ENCODE measurements around the gene GNPDA1. TPM values are rescaled to one million over a fixed set of nuclear protein-coding genes. Genes with fewer than 3 reads are reported as not detected.

GNPDA1 gene
- total RNA-seq, 1 experiment from 2014 or later: 52.4 TPM

DNA sequence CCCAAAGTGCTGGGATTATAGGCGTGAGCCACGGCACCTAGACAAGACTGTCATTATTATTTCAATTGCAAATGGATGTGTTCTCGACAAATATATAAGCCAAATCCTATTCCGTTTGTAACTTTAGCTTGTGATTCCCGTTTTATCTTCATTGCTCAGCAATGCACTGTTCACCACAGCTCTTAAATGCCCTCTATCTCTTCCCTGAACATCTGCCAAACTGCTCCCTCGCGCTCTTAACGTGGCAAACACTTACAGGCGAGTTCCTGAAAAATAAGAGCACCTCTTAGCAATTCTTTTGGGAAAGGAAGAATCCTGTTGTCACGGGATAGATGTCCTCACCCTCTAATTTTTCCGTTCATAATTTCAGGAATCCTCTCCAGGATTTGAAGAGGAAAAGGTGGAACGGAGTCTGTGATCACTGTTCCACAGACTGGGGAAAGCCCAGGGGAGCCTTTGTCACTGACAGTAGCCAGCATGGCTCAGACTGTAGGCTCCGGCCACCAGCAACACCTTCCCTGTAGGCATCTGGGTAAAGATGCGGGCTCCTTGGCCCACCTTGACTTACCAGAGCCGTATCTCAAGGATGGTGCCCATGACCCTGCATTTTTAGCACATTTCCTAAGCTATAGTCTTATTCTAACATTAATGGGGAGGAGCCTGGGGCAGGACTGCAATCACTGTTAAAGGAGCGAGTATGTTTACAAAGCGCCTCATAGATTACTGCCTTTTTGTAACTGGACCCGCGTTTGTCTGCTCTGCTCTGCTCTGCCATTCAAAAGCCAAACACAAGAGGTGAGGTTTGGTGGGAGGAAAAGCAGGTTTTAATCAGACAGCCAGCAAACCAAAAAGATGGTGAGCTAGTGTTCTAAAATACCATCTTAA, 20.2 kb upstream of the GNPDA1 start:
- no peak for TF ChIP-seq EZH2 (IDR thresholded peaks at IDR 0.05; ENCODE audit: borderline replicate concordance, low read depth, low read length, poor library complexity, severe bottlenecking)
- TF ChIP-seq, protein P1, sequence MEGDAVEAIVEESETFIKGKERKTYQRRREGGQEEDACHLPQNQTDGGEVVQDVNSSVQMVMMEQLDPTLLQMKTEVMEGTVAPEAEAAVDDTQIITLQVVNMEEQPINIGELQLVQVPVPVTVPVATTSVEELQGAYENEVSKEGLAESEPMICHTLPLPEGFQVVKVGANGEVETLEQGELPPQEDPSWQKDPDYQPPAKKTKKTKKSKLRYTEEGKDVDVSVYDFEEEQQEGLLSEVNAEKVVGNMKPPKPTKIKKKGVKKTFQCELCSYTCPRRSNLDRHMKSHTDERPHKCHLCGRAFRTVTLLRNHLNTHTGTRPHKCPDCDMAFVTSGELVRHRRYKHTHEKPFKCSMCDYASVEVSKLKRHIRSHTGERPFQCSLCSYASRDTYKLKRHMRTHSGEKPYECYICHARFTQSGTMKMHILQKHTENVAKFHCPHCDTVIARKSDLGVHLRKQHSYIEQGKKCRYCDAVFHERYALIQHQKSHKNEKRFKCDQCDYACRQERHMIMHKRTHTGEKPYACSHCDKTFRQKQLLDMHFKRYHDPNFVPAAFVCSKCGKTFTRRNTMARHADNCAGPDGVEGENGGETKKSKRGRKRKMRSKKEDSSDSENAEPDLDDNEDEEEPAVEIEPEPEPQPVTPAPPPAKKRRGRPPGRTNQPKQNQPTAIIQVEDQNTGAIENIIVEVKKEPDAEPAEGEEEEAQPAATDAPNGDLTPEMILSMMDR (conservative IDR thresholded peaks at IDR 0.05; ENCODE audit: low read depth, low read length): no peak
- BruUV-seq (replicated peaks): no TSS peak
- no peak overlapping the region for H3K4me3 ChIP-seq (ENCODE audit: low read depth, low read length, poor library complexity, severe bottlenecking)
- ChIA-PET CTCF (no interaction called here), POLR2A (ENCODE audit: low non-redundant PET) (no interaction called here)
- no peaks in the 10 kb centered on the region for H3K27me3 ChIP-seq (replicated peaks; ENCODE audit: insufficient read depth, low read depth, low read length, poor library complexity)
- no peaks in the 10 kb centered on the region for H3K9me3 ChIP-seq (ENCODE audit: low read depth, low read length, poor library complexity, severe bottlenecking)
- H3K27ac ChIP-seq (ENCODE audit: low read depth, low read length, poor library complexity, severe bottlenecking): no peak overlapping the region
- H3K4me1 ChIP-seq (ENCODE audit: insufficient read depth, low read length, poor library complexity, severe bottlenecking): no peaks in the 10 kb centered on the region
- intact Hi-C loops (cut with micrococcal nuclease; ENCODE audit: unreplicated experiment): no loop called here
- no peak for DNase-seq (ENCODE audit: low spot score)
- no peaks in the 10 kb centered on the region for H3K36me3 ChIP-seq (ENCODE audit: insufficient read depth, low read length, poor library complexity, severe bottlenecking)

DNA sequence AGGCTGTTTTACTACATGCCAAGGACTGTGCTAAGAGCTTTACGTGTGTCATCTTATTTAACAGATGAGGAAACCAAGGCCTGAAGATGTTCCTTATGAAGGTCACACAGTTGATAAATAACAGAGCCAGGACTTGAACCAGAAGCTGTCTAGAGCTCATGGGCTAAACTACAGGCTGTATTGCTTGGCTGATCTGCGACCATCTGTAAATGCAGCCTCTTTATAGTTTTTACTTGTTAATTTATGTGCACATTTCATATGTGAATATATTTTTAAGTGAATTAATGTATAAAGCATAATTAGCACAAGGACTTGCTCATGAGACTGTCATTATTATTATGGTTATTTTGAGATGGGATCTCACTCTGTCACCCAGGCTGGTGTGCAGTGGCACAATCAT, 19.3 kb upstream of the GNPDA1 start:
- ChIA-PET POLR2A (ENCODE audit: low non-redundant PET) (no interaction called here), CTCF (no interaction called here)
- H3K4me1 ChIP-seq (ENCODE audit: insufficient read depth, low read length, poor library complexity, severe bottlenecking): no peaks in the 10 kb centered on the region
- TF ChIP-seq, protein P1 (conservative IDR thresholded peaks at IDR 0.05; ENCODE audit: low read depth, low read length): no peak
- no peaks in the 10 kb centered on the region for H3K9me3 ChIP-seq (ENCODE audit: low read depth, low read length, poor library complexity, severe bottlenecking)
- no peak for DNase-seq (ENCODE audit: low spot score)
- no peaks in the 10 kb centered on the region for H3K36me3 ChIP-seq (ENCODE audit: insufficient read depth, low read length, poor library complexity, severe bottlenecking)
- H3K27ac ChIP-seq (ENCODE audit: low read depth, low read length, poor library complexity, severe bottlenecking): no peak overlapping the region
- no peak overlapping the region for H3K4me3 ChIP-seq (ENCODE audit: low read depth, low read length, poor library complexity, severe bottlenecking)
- intact Hi-C loops (cut with micrococcal nuclease; ENCODE audit: unreplicated experiment): no loop called here
- H3K27me3 ChIP-seq (replicated peaks; ENCODE audit: insufficient read depth, low read depth, low read length, poor library complexity): no peaks in the 10 kb centered on the region
- BruUV-seq (replicated peaks): no TSS peak

DNA sequence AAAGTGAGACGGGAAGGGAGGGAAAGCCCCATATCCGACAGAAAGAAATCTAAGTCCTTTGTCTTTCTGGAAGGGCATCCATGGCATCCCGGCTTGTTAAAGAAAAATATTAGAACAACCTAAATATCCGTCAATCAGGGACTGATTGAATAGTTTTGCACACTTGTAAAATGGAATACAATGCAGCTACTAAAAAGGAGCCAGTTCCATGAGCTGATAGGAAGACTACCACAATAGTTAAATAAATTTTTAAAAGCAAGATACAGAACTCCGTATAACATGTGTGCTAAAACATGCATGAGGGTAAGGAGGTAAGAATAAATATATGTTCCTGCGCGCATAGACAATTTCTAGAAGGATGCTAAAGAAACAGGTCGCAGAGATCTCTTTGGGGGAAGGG, 12.8 kb upstream of the GNPDA1 start:
- Histone ChIP-seq H3K27ac (ENCODE audit: low read depth, low read length, poor library complexity, severe bottlenecking) (no peak overlapping the region), H3K36me3 (ENCODE audit: insufficient read depth, low read length, poor library complexity, severe bottlenecking) (no peaks in the 10 kb centered on the region), H3K4me1 (ENCODE audit: insufficient read depth, low read length, poor library complexity, severe bottlenecking) (peaks cover 3% of the 10 kb centered on the region), H3K27me3 (replicated peaks; ENCODE audit: insufficient read depth, low read depth, low read length, poor library complexity) (no peaks in the 10 kb centered on the region), H3K9me3 (ENCODE audit: low read depth, low read length, poor library complexity, severe bottlenecking) (no peaks in the 10 kb centered on the region), H3K4me3 (ENCODE audit: low read depth, low read length, poor library complexity, severe bottlenecking) (peak overlapping the region; percentile 35)
- CTCF ChIA-PET: no interaction called here
- TF ChIP-seq EZH2 (IDR thresholded peaks at IDR 0.05; ENCODE audit: borderline replicate concordance, low read depth, low read length, poor library complexity, severe bottlenecking): no peak
- TF ChIP-seq, protein P1 (conservative IDR thresholded peaks at IDR 0.05; ENCODE audit: low read depth, low read length): no peak
- no peak for DNase-seq (ENCODE audit: low spot score)
- no TSS peak for BruUV-seq (replicated peaks)
- intact Hi-C loops (cut with micrococcal nuclease; ENCODE audit: unreplicated experiment): no loop called here
- POLR2A ChIA-PET (ENCODE audit: low non-redundant PET): no interaction called here
